ENCODE data around the gene SLC12A3.
A peak's percentile ranks its signal among the peaks of the same experiment; 100 is the strongest.

The SLC12A3 gene

DNA sequence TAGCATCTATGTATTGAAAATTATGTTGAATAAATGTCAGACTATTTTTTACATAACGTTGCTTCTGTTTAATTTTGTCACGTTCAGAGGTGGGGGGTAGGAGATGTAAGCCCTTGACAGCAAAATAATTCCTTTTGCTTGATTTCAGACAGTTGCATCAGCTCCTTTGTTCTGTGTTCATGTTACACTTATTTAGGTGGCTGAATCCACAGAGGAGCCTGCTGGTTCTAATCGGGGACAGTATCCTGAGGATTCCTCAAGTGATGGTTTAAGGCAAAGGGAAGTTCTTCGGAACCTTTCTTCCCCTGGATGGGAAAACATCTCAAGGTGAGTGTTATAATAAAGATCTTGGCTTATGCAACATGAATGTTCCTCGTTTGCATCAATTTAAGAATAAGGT, 71.5 kb downstream of the SLC12A3 start:
- peaks cover 18% of the 10 kb centered on the region; the same call in 1 of the 2 replicates for H4K20me1 ChIP-seq (ENCODE audit: insufficient read depth, low read length)
- H3K27me3 ChIP-seq (ENCODE audit: insufficient read depth, low read length, poor library complexity): no peaks in the 10 kb centered on the region
- DNase-seq: no peak
- no peak for TF ChIP-seq EZH2 (IDR thresholded peaks at IDR 0.05; ENCODE audit: borderline replicate concordance, low read depth, low read length, severe bottlenecking)
- TF ChIP-seq, protein P1, sequence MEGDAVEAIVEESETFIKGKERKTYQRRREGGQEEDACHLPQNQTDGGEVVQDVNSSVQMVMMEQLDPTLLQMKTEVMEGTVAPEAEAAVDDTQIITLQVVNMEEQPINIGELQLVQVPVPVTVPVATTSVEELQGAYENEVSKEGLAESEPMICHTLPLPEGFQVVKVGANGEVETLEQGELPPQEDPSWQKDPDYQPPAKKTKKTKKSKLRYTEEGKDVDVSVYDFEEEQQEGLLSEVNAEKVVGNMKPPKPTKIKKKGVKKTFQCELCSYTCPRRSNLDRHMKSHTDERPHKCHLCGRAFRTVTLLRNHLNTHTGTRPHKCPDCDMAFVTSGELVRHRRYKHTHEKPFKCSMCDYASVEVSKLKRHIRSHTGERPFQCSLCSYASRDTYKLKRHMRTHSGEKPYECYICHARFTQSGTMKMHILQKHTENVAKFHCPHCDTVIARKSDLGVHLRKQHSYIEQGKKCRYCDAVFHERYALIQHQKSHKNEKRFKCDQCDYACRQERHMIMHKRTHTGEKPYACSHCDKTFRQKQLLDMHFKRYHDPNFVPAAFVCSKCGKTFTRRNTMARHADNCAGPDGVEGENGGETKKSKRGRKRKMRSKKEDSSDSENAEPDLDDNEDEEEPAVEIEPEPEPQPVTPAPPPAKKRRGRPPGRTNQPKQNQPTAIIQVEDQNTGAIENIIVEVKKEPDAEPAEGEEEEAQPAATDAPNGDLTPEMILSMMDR (IDR thresholded peaks at IDR 0.05; ENCODE audit: borderline replicate concordance, extremely low read depth, low read length, poor library complexity, severe bottlenecking): no peak
- no peaks in the 10 kb centered on the region for H3K9me3 ChIP-seq (ENCODE audit: insufficient read depth, low read length, severe bottlenecking)
- peak overlapping the region; percentile 55; the same call in 1 of the 2 replicates for H3K4me2 ChIP-seq (ENCODE audit: insufficient read depth, low read length)
- peak overlapping the region; percentile 85 for H3K9ac ChIP-seq (ENCODE audit: low read depth, low read length)
- peaks cover 77% of the 10 kb centered on the region for H3K36me3 ChIP-seq (ENCODE audit: insufficient read depth, low read length)
- no peak overlapping the region; the same call in 1 of the 2 replicates for H3K27ac ChIP-seq (ENCODE audit: low read length)
- ATAC-seq (ENCODE audit: insufficient read depth, low read depth): no peak
- H3K79me2 ChIP-seq (ENCODE audit: insufficient read depth, low read length): peaks cover 65% of the 10 kb centered on the region
- no peak overlapping the region for H2AFZ ChIP-seq (ENCODE audit: low read depth, low read length)
- H3K4me1 ChIP-seq (ENCODE audit: insufficient read depth, low read length): peaks cover 44% of the 10 kb centered on the region
- H3K4me3 ChIP-seq (ENCODE audit: low read depth in 1 of 2, low read length in 2 of 2): peak overlapping the region in 1 of 2 experiments; percentile 9; a peak in 1 of 4 replicates

DNA sequence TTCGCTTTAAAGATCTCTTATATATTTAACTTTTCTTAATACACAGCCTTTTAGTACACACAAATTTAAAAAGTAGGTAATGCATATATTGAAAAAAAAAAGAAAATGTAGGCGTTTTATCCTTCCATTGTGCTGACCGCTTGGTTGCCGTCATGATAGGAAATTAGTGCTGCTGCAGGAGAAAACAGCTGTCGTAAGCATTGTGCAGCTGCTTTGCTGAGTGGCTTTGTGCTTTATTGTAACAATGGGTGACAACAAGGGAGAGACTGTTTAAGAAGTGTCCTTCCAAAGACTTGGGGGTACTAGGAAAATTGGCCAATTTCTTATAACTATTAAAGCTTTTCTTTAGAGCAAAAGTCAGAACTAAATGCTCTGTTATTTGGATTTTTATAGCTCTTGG, 71.9 kb downstream of the SLC12A3 start:
- no peak for DNase-seq
- H3K36me3 ChIP-seq (ENCODE audit: insufficient read depth, low read length): peaks cover 81% of the 10 kb centered on the region
- peak overlapping the region in 1 of 2 experiments; percentile 13; a peak in 1 of 4 replicates for H3K4me3 ChIP-seq (ENCODE audit: low read depth in 1 of 2, low read length in 2 of 2)
- peaks cover 42% of the 10 kb centered on the region for H3K4me1 ChIP-seq (ENCODE audit: insufficient read depth, low read length)
- TF ChIP-seq, protein P1 (IDR thresholded peaks at IDR 0.05; ENCODE audit: borderline replicate concordance, extremely low read depth, low read length, poor library complexity, severe bottlenecking): no peak
- TF ChIP-seq EZH2 (IDR thresholded peaks at IDR 0.05; ENCODE audit: borderline replicate concordance, low read depth, low read length, severe bottlenecking): no peak
- peaks cover 65% of the 10 kb centered on the region for H3K79me2 ChIP-seq (ENCODE audit: insufficient read depth, low read length)
- no peak overlapping the region for H2AFZ ChIP-seq (ENCODE audit: low read depth, low read length)
- H3K27ac ChIP-seq (ENCODE audit: low read length): no peak overlapping the region
- peak overlapping the region; percentile 55; the same call in 1 of the 2 replicates for H3K4me2 ChIP-seq (ENCODE audit: insufficient read depth, low read length)
- ATAC-seq (ENCODE audit: insufficient read depth, low read depth): no peak
- no peaks in the 10 kb centered on the region for H3K27me3 ChIP-seq (ENCODE audit: insufficient read depth, low read length, poor library complexity)
- 0 out of 2 replicates have a peak overlapping the region, but pooled peaks have one; percentile 85 for H3K9ac ChIP-seq (ENCODE audit: low read depth, low read length)
- peaks cover 20% of the 10 kb centered on the region; the same call in 1 of the 2 replicates for H4K20me1 ChIP-seq (ENCODE audit: insufficient read depth, low read length)
- H3K9me3 ChIP-seq (ENCODE audit: insufficient read depth, low read length, severe bottlenecking): no peaks in the 10 kb centered on the region

DNA sequence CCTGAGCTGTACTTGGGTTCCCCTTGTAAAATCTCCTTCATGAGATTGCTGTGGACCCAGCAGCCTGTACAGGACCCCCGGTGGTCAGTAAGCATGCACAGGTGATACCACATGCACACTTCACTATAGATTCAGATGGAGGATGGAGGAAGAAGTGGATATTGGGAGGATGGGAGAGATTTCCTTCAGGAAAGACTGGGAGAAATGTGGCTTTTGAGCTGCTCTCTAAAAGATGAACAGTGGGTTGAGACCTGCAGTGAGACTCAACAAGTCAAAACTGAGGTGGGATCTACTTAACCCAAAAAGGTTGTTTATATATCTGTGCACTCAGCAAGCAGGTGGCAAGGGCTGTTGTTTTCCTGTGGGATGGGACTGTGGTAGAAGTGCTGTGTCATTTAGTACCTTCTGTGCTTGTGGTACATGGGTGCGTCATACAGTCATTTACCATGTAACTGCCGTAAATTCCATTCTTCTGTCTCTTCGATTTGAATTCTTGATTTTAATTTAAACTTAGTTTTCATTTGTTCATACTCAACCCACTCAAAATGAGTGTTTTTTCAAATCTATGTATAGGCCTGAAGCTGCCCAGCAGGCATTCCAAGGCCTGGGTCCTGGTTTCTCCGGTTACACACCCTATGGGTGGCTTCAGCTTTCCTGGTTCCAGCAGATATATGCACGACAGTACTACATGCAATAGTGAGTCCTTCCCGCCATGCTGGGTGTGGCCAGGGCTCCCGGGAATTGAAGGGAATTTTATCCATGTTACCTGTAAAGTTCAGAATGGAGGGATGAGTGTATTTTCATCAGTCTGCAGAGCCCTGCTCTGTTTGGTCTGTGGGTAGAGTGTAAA, 73.9 kb downstream of the SLC12A3 start:
- no peak overlapping the region for H3K9ac ChIP-seq (ENCODE audit: low read depth, low read length)
- H3K4me1 ChIP-seq (ENCODE audit: insufficient read depth, low read length): peaks cover 32% of the 10 kb centered on the region
- no peak for DNase-seq
- H3K27ac ChIP-seq (ENCODE audit: low read length): no peak overlapping the region
- 0 out of 2 replicates have a peak overlapping the region, but pooled peaks have one; percentile 0 for H3K4me2 ChIP-seq (ENCODE audit: insufficient read depth, low read length)
- TF ChIP-seq, protein P1 (IDR thresholded peaks at IDR 0.05; ENCODE audit: borderline replicate concordance, extremely low read depth, low read length, poor library complexity, severe bottlenecking): no peak
- no peak for TF ChIP-seq EZH2 (IDR thresholded peaks at IDR 0.05; ENCODE audit: borderline replicate concordance, low read depth, low read length, severe bottlenecking)
- H4K20me1 ChIP-seq (ENCODE audit: insufficient read depth, low read length): peaks cover 13% of the 10 kb centered on the region; the same call in 1 of the 2 replicates
- H3K36me3 ChIP-seq (ENCODE audit: insufficient read depth, low read length): peaks cover 91% of the 10 kb centered on the region
- H3K9me3 ChIP-seq (ENCODE audit: insufficient read depth, low read length, severe bottlenecking): no peaks in the 10 kb centered on the region
- ATAC-seq (ENCODE audit: insufficient read depth, low read depth): no peak
- no peak overlapping the region for H3K4me3 ChIP-seq (ENCODE audit: low read depth in 1 of 2, low read length in 2 of 2)
- H3K27me3 ChIP-seq (ENCODE audit: insufficient read depth, low read length, poor library complexity): no peaks in the 10 kb centered on the region
- H2AFZ ChIP-seq (ENCODE audit: low read depth, low read length): no peak overlapping the region
- H3K79me2 ChIP-seq (ENCODE audit: insufficient read depth, low read length): peaks cover 46% of the 10 kb centered on the region
